GM12878 (cell line): Measurements from ENCODE around the gene WRAP73.

Experiments used
- CTCF ChIP-seq, 3 experiments: IDR thresholded peaks in 2 of 3; conservative IDR thresholded peaks in 1 of 3; 2 replicates each; pipeline ENCODE4 v1.5.1; 2011; ENCODE audit warnings: low read depth in 3 of 3, low read length in 3 of 3, mild to moderate bottlenecking in 3 of 3, control low read depth in 2 of 3, moderate library complexity in 2 of 3, inconsistent platforms in 1 of 3, mixed read lengths in 1 of 3; ENCODE audit not compliant: control insufficient read depth in 2 of 3, insufficient read depth in 1 of 3; ENCODE audit errors: extremely low read depth in 1 of 3
- E4F1 ChIP-seq: fragments of 450-650 bp; IDR thresholded peaks from 2 replicates; pipeline ENCODE4 v1.6.1; 2018; ENCODE audit warnings: borderline replicate concordance, mild to moderate bottlenecking; ENCODE audit not compliant: partially characterized antibody
- POLR2AphosphoS5 ChIP-seq: IDR thresholded peaks from 2 replicates; pipeline ENCODE4 v1.6.1; 2011; ENCODE audit warnings: mild to moderate bottlenecking, low read length, inconsistent platforms
- SRF ChIP-seq, 2 experiments: IDR thresholded peaks; 2 replicates each; pipeline ENCODE4 v1.6.1; 2011; ENCODE audit warnings: low read depth in 2 of 2, low read length in 2 of 2, mild to moderate bottlenecking in 1 of 2, moderate library complexity in 1 of 2
- YBX1 ChIP-seq: fragments of 450-650 bp; IDR thresholded peaks from 2 replicates; pipeline ENCODE4 v1.6.1; 2016; ENCODE audit warnings: antibody characterized with exemption

- no peak for TF ChIP-seq SRF (IDR thresholded peaks at IDR 0.05; ENCODE audit: low read depth in 2 of 2, low read length in 2 of 2)
- no peak for TF ChIP-seq CTCF (IDR thresholded peaks at IDR 0.05 in 2 of 3, conservative IDR thresholded peaks at IDR 0.05 in 1 of 3; ENCODE audit: control insufficient read depth in 2 of 3, extremely low read depth in 1 of 3, insufficient read depth in 1 of 3, low read depth in 3 of 3, low read length in 3 of 3)
- TF ChIP-seq POLR2AphosphoS5, result no peak
- TF ChIP-seq E4F1, result no peak
- no peak for TF ChIP-seq YBX1
Measured at GRCh38 chr1:3593334-3593733, 56.6 kb downstream of the WRAP73 start.
